BE2C (cell line): ENCODE results near the gene ZNF91.
"Not testable (repeated sequence)": the region's sequence is repeated elsewhere in the genome, so short reads cannot be mapped to it uniquely, and the experiment has no call there.

Experiments
- DNase-seq: peaks from one replicate; pipeline ENCODE4 v3.0.0-alpha.2; 2020
- H3K27me3 ChIP-seq: fragments of 250-450 bp; sonication (Bioruptor Pico); 2 replicates; pipeline ENCODE4 v1.5.1; 2020; ENCODE audit warnings: mild to moderate bottlenecking
- H3K36me3 ChIP-seq: fragments of 250-450 bp; sonication (Bioruptor Pico); 2 replicates; pipeline ENCODE4 v1.5.1; 2020; ENCODE audit warnings: mild to moderate bottlenecking
- H3K4me1 ChIP-seq: fragments of 250-450 bp; sonication (Bioruptor Pico); 2 replicates; pipeline ENCODE4 v1.5.1; 2020
- H3K4me3 ChIP-seq: 2 replicates; pipeline ENCODE4 v1.5.1; 2011; ENCODE audit warnings: low read depth, low read length
- H3K9me3 ChIP-seq: fragments of 250-450 bp; sonication (Bioruptor Pico); 2 replicates; pipeline ENCODE4 v1.5.1; 2020
- TF ChIP-seq, protein P1 (sequence below): IDR thresholded peaks from 2 replicates; pipeline ENCODE4 v1.5.1; 2012; ENCODE audit warnings: mild to moderate bottlenecking, low read depth, low read length

Gene ZNF91

DNA sequence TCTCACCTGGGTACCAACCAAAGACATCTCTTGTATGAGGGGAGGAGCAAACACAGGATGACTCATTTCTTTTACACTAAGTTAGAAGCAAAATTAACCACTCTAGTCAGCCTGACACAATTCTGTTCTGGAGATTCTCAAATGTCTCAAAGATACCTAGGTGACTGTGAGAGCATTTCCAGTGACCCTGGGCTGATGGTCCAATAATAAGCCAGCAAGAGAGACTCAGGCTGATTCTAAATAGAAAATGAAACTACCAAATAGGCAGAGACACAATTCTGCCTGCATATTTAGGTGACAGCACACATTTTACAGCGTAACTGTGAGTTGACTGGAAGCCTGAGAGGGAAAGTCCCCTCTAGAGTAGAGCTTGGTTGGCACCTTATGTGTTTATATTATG lies 16.3 kb downstream of the ZNF91 start:
- no peak for DNase-seq
- H3K36me3 ChIP-seq = peaks cover 11% of the 10 kb centered on the region
- no peak overlapping the region for H3K4me3 ChIP-seq
- no peaks in the 10 kb centered on the region for H3K27me3 ChIP-seq
- no peaks in the 10 kb centered on the region for H3K4me1 ChIP-seq
- H3K9me3 ChIP-seq = no peaks in the 10 kb centered on the region; the same call in none of the 2 replicates
- TF ChIP-seq, protein P1, sequence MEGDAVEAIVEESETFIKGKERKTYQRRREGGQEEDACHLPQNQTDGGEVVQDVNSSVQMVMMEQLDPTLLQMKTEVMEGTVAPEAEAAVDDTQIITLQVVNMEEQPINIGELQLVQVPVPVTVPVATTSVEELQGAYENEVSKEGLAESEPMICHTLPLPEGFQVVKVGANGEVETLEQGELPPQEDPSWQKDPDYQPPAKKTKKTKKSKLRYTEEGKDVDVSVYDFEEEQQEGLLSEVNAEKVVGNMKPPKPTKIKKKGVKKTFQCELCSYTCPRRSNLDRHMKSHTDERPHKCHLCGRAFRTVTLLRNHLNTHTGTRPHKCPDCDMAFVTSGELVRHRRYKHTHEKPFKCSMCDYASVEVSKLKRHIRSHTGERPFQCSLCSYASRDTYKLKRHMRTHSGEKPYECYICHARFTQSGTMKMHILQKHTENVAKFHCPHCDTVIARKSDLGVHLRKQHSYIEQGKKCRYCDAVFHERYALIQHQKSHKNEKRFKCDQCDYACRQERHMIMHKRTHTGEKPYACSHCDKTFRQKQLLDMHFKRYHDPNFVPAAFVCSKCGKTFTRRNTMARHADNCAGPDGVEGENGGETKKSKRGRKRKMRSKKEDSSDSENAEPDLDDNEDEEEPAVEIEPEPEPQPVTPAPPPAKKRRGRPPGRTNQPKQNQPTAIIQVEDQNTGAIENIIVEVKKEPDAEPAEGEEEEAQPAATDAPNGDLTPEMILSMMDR = no peak

- H3K4me3 ChIP-seq = no peak overlapping the region
- H3K27me3 ChIP-seq = no peaks in the 10 kb centered on the region
- H3K36me3 ChIP-seq = peaks cover 24% of the 10 kb centered on the region
- H3K4me1 ChIP-seq = no peaks in the 10 kb centered on the region
- DNase-seq = no peak
- TF ChIP-seq, protein P1 = no peak
- no peaks in the 10 kb centered on the region; the same call in none of the 2 replicates for H3K9me3 ChIP-seq
Observed at GRCh38 chr19:23377276-23377675, 18.0 kb downstream of the ZNF91 start.

DNA sequence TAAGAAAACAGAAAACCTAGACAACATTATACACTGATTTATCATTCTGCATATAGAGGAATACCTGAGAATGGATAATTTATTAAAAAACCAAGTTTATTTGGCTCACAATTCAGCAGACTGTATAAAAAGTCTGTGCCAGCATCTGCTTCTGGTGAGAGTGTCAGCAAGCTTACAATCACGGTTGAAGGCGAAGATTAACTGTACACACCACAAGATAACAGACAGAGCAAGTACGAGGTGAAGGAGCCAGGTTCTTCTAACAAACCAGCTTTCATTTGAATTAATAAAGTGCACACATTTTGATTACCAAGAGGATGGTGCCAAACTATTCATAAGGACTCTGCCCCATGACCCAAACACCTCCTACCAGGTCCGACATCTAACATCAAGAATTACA lies 28.8 kb downstream of the ZNF91 start:
- TF ChIP-seq, protein P1 = no peak
- peaks cover 17% of the 10 kb centered on the region for H3K36me3 ChIP-seq

DNA sequence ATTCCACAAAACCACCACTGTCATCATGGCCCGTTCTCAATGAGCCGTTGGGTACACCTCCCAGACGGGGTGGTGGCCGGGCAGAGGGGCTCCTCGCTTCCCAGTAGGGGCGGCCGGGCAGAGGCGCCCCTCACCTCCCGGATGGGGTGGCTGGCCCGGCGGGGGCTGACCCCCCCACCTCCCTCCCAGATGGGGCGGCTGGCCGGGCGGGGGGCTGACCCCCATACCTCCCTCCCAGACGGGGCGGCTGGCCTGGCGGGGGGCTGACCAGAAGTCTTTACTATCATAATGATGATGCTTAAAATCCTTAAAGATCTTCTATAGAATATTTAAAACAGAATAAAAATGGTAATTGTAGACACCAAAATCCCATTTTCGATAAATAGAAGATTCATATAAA lies 29.2 kb downstream of the ZNF91 start:
- H3K4me1 ChIP-seq, H3K27me3 ChIP-seq, H3K4me3 ChIP-seq, H3K9me3 ChIP-seq, DNase-seq: not testable (repeated sequence)
- peaks cover 13% of the 10 kb centered on the region for H3K36me3 ChIP-seq

More for the DNA sequence above, 28.8 kb downstream of the ZNF91 start:
- H3K4me3 ChIP-seq = no peak overlapping the region
- no peaks in the 10 kb centered on the region for H3K4me1 ChIP-seq
- no peaks in the 10 kb centered on the region for H3K27me3 ChIP-seq
- peaks cover 3% of the 10 kb centered on the region for H3K9me3 ChIP-seq
- DNase-seq = no peak

DNA sequence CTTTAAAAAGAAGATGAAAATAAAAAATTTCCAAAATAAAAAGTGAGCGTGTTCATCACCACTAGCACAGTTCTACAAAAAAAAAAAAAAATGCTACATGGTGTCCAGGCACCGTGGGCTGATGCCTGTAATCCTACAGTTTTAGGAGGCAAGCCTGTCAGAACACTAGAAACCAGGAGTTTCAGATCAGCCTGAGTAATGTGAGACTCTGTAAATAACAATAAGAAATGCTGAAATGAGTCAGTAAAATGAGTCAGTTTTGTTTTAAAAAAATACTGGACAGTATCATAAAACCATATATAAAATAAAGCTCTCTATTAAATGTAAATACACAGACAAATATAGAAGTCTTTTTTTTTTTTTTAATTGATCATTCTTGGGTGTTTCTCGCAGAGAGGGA lies 30.0 kb downstream of the ZNF91 start:
- Histone ChIP-seq H3K4me1 (no peaks in the 10 kb centered on the region), H3K4me3 (no peak overlapping the region), H3K36me3 (peaks cover 5% of the 10 kb centered on the region), H3K9me3 (peaks cover 3% of the 10 kb centered on the region), H3K27me3 (no peaks in the 10 kb centered on the region)
- TF ChIP-seq, protein P1 = no peak
- DNase-seq = no peak

DNA sequence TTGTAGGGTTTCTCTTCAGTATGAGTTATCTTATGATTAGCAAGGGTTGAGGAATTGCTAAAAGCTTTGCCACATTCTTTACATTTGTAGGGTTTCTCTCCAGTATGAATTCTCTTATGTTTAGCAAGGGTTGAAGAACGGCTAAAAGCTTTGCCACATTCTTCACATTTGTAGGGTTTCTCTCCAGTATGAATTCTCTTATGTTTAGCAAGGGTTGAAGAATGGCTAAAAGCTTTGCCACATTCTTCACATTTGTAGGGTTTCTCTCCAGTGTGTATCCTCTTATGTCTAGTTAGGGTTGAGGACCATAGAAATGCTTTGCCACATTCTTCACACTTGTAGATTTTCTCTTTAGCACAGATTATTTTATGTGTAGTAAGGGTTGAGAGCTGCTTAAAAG lies 33.4 kb downstream of the ZNF91 start:
- H3K36me3 ChIP-seq = not testable (repeated sequence)

GRCh38 chr19:23351806-23352205 lies 43.5 kb downstream of the ZNF91 start:
- H3K36me3 ChIP-seq = peaks cover 9% of the 10 kb centered on the region
- H3K4me1 ChIP-seq = no peaks in the 10 kb centered on the region
- TF ChIP-seq, protein P1 = no peak
- no peak for DNase-seq
- H3K9me3 ChIP-seq = peaks cover 5% of the 10 kb centered on the region
- no peaks in the 10 kb centered on the region for H3K27me3 ChIP-seq
- H3K4me3 ChIP-seq = no peak overlapping the region

More for the DNA sequence above, 33.4 kb downstream of the ZNF91 start:
- H3K27me3 ChIP-seq, H3K9me3 ChIP-seq, DNase-seq, H3K4me3 ChIP-seq, H3K4me1 ChIP-seq: not testable (repeated sequence)
